ENCODE measurements around the gene HOMER2.

DNA sequence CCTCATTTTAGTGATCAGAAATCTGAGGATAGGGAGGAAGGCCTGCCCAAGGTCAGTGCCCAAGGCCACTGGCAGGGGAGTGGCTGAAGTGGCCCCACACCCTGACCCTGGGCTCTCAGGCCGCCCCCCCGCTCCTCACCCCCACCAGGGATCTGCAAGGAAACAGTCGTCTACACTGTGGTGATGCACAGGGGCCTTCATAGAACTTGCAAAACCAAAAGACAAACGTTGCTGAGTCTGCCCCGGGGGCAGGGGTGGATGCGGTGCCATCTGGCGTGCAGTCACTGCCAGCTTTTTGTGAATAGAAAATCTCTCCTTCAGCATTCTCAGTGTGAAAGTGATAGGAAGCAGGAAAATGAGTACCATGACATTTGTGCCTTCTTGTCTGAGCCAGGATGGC is 101.8 kb downstream of the HOMER2 start:
- no peak for TF ChIP-seq POLR2AphosphoS5 (IDR thresholded peaks at IDR 0.05; ENCODE audit: control insufficient read depth, insufficient read depth, low read depth, low read length)
- no peak for TF ChIP-seq EP300 (IDR thresholded peaks at IDR 0.05; ENCODE audit: low read length)
- TF ChIP-seq NR2C2 (CRISPR knock-in tag; IDR thresholded peaks at IDR 0.05), result no peak
- TF ChIP-seq NR2C2 (tag; IDR thresholded peaks at IDR 0.05), result no peak

Measured in K562 (cell line).